Endothelial cell of umbilical vein (primary cell): ENCODE data around the gene COL19A1. TPM values are rescaled to one million over a fixed set of nuclear protein-coding genes. Genes with fewer than 3 reads are reported as not detected.
A peak's percentile ranks its signal among the peaks of the same experiment; 100 is the strongest.

Source experiments
- BruUV-seq: library from RNA; stranded (reverse); fragments of 400-500 nt; replicated peaks from 2 replicates; lab custom pipeline; 2021; lab: Mats Ljungman, UMichigan
- CTCF ChIA-PET: fragments of 300-600, 350-600 bp; sonication (Branson Sonifier 250); formaldehyde crosslinking; loops from one replicate; lab custom pipeline; 2021; ENCODE audit warnings: antibody characterized with exemption, inconsistent platforms; lab: Charles Lee
- POLR2A ChIA-PET: fragments of 300-600, 350-600 bp; sonication (Branson Sonifier 250); formaldehyde crosslinking; loops from one replicate; lab custom pipeline; 2021; ENCODE audit warnings: antibody characterized with exemption, inconsistent platforms; lab: Charles Lee
- DNase-seq: peaks from one replicate; pipeline ENCODE4 v3.0.0-alpha.2; 2011; ENCODE audit warnings: low read depth, low spot score
- FAIRE-seq: peaks from 2 replicates; lab custom pipeline; 2011; peaks lifted over from hg19 to GRCh38; lab: Jason Lieb, UNC
- H2AFZ ChIP-seq: 2 replicates; pipeline ENCODE4 v1.6.0; 2012; ENCODE audit warnings: low read depth, low read length, control low read depth, inconsistent platforms
- H3K27ac ChIP-seq: 2 replicates; pipeline ENCODE4 v1.5.1; 2011; ENCODE audit warnings: low read depth, mild to moderate bottlenecking, control low read depth, low read length, moderate library complexity; ENCODE audit not compliant: insufficient read depth
- H3K27me3 ChIP-seq, 2 experiments: 2 replicates each; pipeline versions ENCODE4 v1.6.0 to v1.6.1; 2011; ENCODE audit warnings: low read length in 2 of 2, mixed read lengths in 1 of 2; ENCODE audit not compliant: control insufficient read depth in 2 of 2, insufficient read depth in 2 of 2
- H3K36me3 ChIP-seq, 2 experiments: 2 replicates in 1 of 2; 3 replicates in 1 of 2; pipeline ENCODE4 v1.5.1; 2011; ENCODE audit warnings: low read length in 2 of 2, mild to moderate bottlenecking in 1 of 2, moderate library complexity in 1 of 2; ENCODE audit not compliant: control insufficient read depth in 2 of 2, insufficient read depth in 2 of 2; ENCODE audit errors: extremely low read depth in 1 of 2
- H3K4me1 ChIP-seq: 3 replicates; pipeline ENCODE4 v1.5.1; 2011; ENCODE audit warnings: mild to moderate bottlenecking, low read length; ENCODE audit not compliant: control insufficient read depth, insufficient read depth; ENCODE audit errors: extremely low read depth
- H3K4me2 ChIP-seq: 2 replicates; pipeline ENCODE4 v1.6.1; 2011; ENCODE audit warnings: low read length, control low read depth, mixed read lengths; ENCODE audit not compliant: insufficient read depth
- H3K4me3 ChIP-seq, 3 experiments: fragments of 200-600 bp in 1 of 3; sonication (generic), shearing (Covaris generic) in 1 of 3; replicated peaks in 1 of 3; 2 replicates each; pipeline ENCODE4 v1.5.1; 2011 to 2016; ENCODE audit warnings: control low read depth in 3 of 3, low read length in 3 of 3, mild to moderate bottlenecking in 2 of 3, inconsistent platforms in 1 of 3, low read depth in 1 of 3, moderate library complexity in 1 of 3; ENCODE audit not compliant: insufficient read depth in 1 of 3
- H3K79me2 ChIP-seq: 2 replicates; pipeline ENCODE4 v1.6.0; 2012; ENCODE audit warnings: low read length, inconsistent platforms; ENCODE audit not compliant: control insufficient read depth, insufficient read depth
- H3K9ac ChIP-seq: replicated peaks from 2 replicates; pipeline ENCODE3; 2011; ENCODE audit warnings: low read length, control low read depth; ENCODE audit not compliant: insufficient read depth; ENCODE audit errors: extremely low read depth
- H3K9me1 ChIP-seq: replicated peaks from 3 replicates; pipeline ENCODE4 v1.6.0; 2011; ENCODE audit warnings: mild to moderate bottlenecking, low read length; ENCODE audit not compliant: control insufficient read depth, insufficient read depth; ENCODE audit errors: extremely low read depth
- H3K9me3 ChIP-seq: replicated peaks from 2 replicates; pipeline ENCODE4 v1.5.1; 2012; ENCODE audit warnings: low read length, inconsistent platforms; ENCODE audit not compliant: control insufficient read depth, insufficient read depth
- H4K20me1 ChIP-seq: replicated peaks from 2 replicates; pipeline ENCODE3; 2011; ENCODE audit warnings: mild to moderate bottlenecking, low read length; ENCODE audit not compliant: control insufficient read depth, insufficient read depth; ENCODE audit errors: extremely low read depth
- EZH2 ChIP-seq: IDR thresholded peaks from 2 replicates; pipeline ENCODE4 v1.6.1; 2012; ENCODE audit warnings: borderline replicate concordance, low read depth, mild to moderate bottlenecking, moderate library complexity, low read length, inconsistent platforms; ENCODE audit not compliant: severe bottlenecking
- POLR2AphosphoS5 ChIP-seq: IDR thresholded peaks from 2 replicates; pipeline ENCODE4 v1.6.1; 2012; ENCODE audit warnings: low read depth, mild to moderate bottlenecking, control low read depth, low read length, moderate library complexity; ENCODE audit not compliant: insufficient read depth
- dilution Hi-C: fragments of 300-500 bp; cut with MboI; formaldehyde crosslinking; loops from one replicate; pipeline ENCODE4 v1.15.0; 2019; ENCODE audit warnings: low sequenced_read_pairs; ENCODE audit not compliant: extremely low pct_ligation_motif_present
- intact Hi-C: fragments of 100-400 bp; cut with micrococcal nuclease; formaldehyde crosslinking; loops from one replicate; pipeline ENCODE4 v1.10.0; 2022
- polyA plus RNA-seq, 4 experiments: library from polyadenylated mRNA; depleted of rRNA in 3 of 4; stranded (reverse) in 3 of 4; unstranded in 1 of 4; fragments of >200 nt; gene quantifications; 2 replicates each; pipeline versions ENCODE4 v1.2.1 to v1.2.3, GENCODE V29; 2011 to 2012; ENCODE audit warnings: missing spikeins in 1 of 4
- total RNA-seq: library from RNA; stranded (reverse); gene quantifications from 2 replicates; pipeline ENCODE4 v1.2.3, GENCODE V29; 2021
- TF ChIP-seq, protein P1 (sequence below): IDR thresholded peaks from 2 replicates; pipeline ENCODE4 v1.6.1; 2011; ENCODE audit not compliant: insufficient read depth, insufficient read length
- TF ChIP-seq, protein P2 (sequence below), 2 donors: IDR thresholded peaks; 1 replicate in 1 of 2; 2 replicates in 1 of 2; pipeline ENCODE4 v1.5.1; 2011; ENCODE audit warnings: low read length in 2 of 2, mild to moderate bottlenecking in 2 of 2, moderate library complexity in 2 of 2, control low read depth in 1 of 2, inconsistent platforms in 1 of 2, low read depth in 1 of 2; ENCODE audit not compliant: insufficient read depth in 1 of 2; ENCODE audit errors: extremely low read depth in 1 of 2

The COL19A1 gene
- total and polyA plus RNA-seq, 2 donors (not counting 3 experiments of a cell fraction or from before 2014, with no cell fraction given), result not detected

DNA sequence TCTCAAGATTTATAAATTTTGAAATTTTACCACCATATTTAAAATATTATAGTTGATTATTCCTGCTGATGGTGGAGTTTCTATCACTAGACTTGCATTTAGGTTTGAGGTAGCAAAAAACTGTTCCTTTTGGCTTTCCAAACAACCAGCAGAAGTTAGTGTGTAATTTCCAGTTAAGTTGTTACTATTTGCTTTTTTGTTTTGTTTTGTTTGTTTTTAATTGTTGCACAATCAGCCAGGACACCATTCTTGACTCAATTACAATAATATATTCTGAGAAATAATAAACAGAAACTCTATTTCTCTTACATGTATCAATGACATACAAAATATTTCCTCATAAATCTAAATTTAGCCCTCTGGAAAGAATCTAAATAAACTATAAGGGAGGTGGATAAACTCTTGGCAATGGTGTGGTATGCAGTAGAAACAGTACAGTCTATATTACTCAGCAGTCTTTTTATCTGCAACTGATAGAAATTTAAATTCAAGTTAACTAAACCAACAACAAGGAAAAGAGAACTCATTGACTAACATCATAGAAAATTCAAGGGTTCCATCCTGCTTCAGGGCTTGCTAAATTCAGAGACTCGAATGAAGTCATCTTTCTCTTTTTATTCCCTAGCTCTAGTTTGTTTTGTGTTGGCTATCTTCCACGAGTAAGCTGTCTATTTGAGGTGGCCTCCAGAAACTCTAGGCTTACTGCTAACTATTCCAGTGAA, 19.4 kb upstream of the COL19A1 start:
- CTCF ChIA-PET, result no interaction called here

More for the DNA sequence above, 19.4 kb upstream of the COL19A1 start:
- BruUV-seq, result no TSS peak
- no peak for DNase-seq
- TF ChIP-seq, protein P1, sequence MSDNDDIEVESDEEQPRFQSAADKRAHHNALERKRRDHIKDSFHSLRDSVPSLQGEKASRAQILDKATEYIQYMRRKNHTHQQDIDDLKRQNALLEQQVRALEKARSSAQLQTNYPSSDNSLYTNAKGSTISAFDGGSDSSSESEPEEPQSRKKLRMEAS, result no peak
- TF ChIP-seq EZH2, result no peak
- TF ChIP-seq POLR2AphosphoS5, result no peak
- TF ChIP-seq, protein P2, sequence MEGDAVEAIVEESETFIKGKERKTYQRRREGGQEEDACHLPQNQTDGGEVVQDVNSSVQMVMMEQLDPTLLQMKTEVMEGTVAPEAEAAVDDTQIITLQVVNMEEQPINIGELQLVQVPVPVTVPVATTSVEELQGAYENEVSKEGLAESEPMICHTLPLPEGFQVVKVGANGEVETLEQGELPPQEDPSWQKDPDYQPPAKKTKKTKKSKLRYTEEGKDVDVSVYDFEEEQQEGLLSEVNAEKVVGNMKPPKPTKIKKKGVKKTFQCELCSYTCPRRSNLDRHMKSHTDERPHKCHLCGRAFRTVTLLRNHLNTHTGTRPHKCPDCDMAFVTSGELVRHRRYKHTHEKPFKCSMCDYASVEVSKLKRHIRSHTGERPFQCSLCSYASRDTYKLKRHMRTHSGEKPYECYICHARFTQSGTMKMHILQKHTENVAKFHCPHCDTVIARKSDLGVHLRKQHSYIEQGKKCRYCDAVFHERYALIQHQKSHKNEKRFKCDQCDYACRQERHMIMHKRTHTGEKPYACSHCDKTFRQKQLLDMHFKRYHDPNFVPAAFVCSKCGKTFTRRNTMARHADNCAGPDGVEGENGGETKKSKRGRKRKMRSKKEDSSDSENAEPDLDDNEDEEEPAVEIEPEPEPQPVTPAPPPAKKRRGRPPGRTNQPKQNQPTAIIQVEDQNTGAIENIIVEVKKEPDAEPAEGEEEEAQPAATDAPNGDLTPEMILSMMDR (IDR thresholded peaks at IDR 0.05; ENCODE audit: extremely low read depth in 1 of 2, insufficient read depth in 1 of 2, low read depth in 1 of 2, low read length in 2 of 2), result no peak
- no peak overlapping the region for H3K4me3 ChIP-seq
- H3K9me3 ChIP-seq, result no peaks in the 10 kb centered on the region
- intact Hi-C loops, result no loop called here
- POLR2A ChIA-PET, result no interaction called here
- no peaks in the 10 kb centered on the region for H3K27me3 ChIP-seq
- H3K4me1 ChIP-seq, result no peaks in the 10 kb centered on the region
- H3K9ac ChIP-seq, result no peak overlapping the region
- no peaks in the 10 kb centered on the region for H3K9me1 ChIP-seq
- no peak overlapping the region for H2AFZ ChIP-seq
- no peak overlapping the region for H3K4me2 ChIP-seq
- no peaks in the 10 kb centered on the region for H3K79me2 ChIP-seq
- H3K36me3 ChIP-seq, result no peaks in the 10 kb centered on the region
- dilution Hi-C loops, result no loop called here
- H3K27ac ChIP-seq, result no peak overlapping the region
- no peaks in the 10 kb centered on the region for H4K20me1 ChIP-seq
- FAIRE-seq, result peak; percentile 46
